GM12875 (cell line): ENCODE measurements around the gene WBP1L.

Experiments used
- H3K4me3 ChIP-seq: one replicate; pipeline ENCODE4 v1.5.1; 2011; ENCODE audit warnings: low read depth, low read length, control low read depth
- CTCF ChIP-seq: IDR thresholded peaks from 2 replicates; pipeline ENCODE4 v1.5.1; 2011; ENCODE audit warnings: low read depth, mild to moderate bottlenecking, control low read depth, inconsistent platforms, low read length, moderate library complexity, borderline replicate concordance; ENCODE audit not compliant: insufficient read depth

WBP1L gene

DNA sequence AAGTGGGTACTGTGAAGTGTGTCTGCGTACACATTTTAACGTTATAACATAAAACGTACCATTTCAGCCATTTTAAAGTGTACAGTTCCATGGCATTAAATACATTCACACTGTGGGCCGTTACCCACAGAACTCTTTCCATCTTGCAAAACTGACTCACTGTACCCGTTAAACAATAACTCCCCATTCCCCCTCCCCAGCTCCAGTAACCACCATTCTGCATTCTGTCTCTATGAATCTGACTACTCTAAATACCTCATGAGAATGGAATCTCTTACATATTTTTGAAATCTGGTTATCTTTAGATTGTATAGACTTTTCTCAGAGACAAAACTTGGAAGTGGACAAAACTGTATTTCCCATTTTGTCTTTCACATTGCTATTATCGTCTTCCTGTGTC, 38.8 kb upstream of the WBP1L start:
- H3K4me3 ChIP-seq = no peak overlapping the region
- no peak for TF ChIP-seq CTCF

DNA sequence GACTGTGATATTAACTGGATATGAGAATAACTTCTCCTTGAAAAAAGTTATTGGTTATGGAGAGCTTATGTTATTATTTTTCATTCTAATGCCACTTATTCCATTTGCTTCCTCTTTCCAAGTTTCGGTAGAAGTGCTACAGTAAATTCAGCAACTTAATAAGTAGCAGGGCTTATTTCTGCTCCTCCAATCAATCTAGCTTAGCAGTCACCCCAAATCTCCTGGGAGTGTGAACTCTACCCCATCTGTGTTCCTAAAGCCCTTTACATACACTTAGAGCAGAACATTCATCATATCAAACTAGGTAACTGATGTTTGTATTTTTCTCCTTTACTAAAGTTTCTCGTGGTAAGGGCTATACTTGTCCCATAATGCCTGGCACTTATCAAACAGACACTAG, 38.2 kb upstream of the WBP1L start:
- TF ChIP-seq CTCF = no peak
- no peak overlapping the region for H3K4me3 ChIP-seq

- no peak overlapping the region for H3K4me3 ChIP-seq
- TF ChIP-seq CTCF = no peak
Observed at GRCh38 chr10:102710609-102711008, 33.1 kb upstream of the WBP1L start.

- H3K4me3 ChIP-seq = no peak overlapping the region
Observed at GRCh38 chr10:102712089-102712488, 31.7 kb upstream of the WBP1L start.

DNA sequence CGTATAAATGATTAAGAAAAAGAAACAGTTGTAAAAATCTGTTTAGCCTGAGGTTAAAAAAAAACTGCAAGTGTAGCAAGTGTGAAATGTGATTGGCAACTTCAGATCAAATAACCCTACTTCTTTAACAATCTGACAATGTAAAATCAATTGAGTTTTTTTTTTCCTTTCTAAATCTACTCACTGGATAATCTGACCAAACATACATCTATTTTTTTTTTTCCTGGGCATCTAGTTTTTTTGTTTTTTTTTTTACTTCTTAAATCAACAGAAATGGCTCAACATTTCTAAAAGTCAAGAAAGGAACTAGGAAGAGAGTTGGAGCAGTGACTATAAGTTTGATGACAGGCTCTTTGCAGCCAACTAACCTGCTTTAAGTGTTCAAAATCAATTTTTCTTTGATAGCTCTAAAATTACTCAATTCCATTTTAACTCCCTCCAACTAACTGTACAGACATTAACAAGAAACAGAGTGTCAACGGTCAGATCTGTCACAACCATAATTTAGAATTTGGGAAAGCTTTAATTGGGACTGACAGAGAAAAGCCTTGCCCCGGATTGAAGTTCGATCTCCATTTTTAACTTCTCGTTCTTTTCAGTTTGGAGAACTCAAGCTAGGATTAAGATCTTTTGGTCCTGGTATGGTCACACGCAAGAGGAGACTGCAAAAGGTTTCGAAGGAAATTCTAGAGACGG, 30.8 kb upstream of the WBP1L start:
- TF ChIP-seq CTCF = no peak
- H3K4me3 ChIP-seq = peak overlapping the region; percentile 89

More at GRCh38 chr10:102712089-102712488, 31.7 kb upstream of the WBP1L start:
- TF ChIP-seq CTCF = no peak

- peak overlapping the region; percentile 89 for H3K4me3 ChIP-seq
- peak; percentile 69; the same call in 1 of the 2 replicates for TF ChIP-seq CTCF
Observed at GRCh38 chr10:102713539-102713813, 30.3 kb upstream of the WBP1L start.

DNA sequence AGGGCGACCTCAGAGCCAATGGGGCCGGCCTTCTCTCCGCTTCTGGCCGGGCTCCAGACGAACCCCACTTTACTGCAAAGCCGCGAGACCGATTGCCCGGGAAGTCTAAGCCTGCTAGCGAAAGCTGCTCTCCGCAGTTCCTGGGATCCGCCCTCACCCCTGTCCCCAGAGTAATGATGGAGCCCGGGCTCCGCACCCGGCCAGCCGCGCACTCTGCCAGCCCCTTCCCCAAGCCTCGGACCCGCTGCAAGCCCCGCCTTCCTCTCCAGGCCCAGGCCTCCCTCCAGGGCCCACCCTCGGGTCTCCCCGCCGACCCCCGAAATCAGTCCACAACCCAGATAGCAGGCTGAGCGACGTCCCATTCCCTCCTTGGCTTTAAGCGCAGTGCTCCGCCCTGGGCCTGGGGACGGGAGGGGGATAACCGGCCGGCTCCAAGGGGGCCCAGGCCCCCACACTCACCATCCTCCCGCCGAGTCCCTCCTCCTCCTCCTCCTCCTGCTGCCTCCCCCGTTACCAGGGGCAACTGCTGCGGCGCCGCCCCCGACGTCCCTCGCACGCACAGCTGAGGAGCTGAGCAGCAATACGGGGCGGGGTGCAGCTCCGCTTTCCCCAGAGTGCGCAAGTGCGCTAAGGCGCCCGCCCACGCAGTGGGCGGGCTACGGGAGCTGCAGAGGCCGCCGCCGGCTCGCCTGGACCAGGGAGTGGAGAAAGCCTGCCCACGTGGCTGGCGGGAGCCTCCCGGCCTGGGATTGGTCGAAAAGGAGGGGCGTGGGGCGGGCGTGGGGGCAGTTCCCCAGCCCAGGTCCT, 29.7 kb upstream of the WBP1L start, which contains the start of gene ARL3:
Gene ARL3 (minus strand): TSS at position 584 of the 807 bp plus-strand sequence. CDS start 122 bp downstream, at position 462.
- no peak; the same call in 1 of the 2 replicates for TF ChIP-seq CTCF
- peak within 1 kb of the TSS; percentile 90 for H3K4me3 ChIP-seq
